Astrocyte (in vitro differentiated cells and primary cell): Measurements from ENCODE around the gene PLA2G2F.

Experiments
- EZH2 ChIP-seq: IDR thresholded peaks from 2 replicates; pipeline ENCODE4 v1.6.1; 2012; ENCODE audit warnings: mild to moderate bottlenecking, low read length, inconsistent platforms; ENCODE audit not compliant: insufficient read depth
- TF ChIP-seq, protein P1 (sequence below): IDR thresholded peaks from 2 replicates; pipeline ENCODE4 v1.5.1; 2011; ENCODE audit warnings: low read depth, mild to moderate bottlenecking, inconsistent platforms, low read length, moderate library complexity; ENCODE audit not compliant: insufficient read depth

DNA sequence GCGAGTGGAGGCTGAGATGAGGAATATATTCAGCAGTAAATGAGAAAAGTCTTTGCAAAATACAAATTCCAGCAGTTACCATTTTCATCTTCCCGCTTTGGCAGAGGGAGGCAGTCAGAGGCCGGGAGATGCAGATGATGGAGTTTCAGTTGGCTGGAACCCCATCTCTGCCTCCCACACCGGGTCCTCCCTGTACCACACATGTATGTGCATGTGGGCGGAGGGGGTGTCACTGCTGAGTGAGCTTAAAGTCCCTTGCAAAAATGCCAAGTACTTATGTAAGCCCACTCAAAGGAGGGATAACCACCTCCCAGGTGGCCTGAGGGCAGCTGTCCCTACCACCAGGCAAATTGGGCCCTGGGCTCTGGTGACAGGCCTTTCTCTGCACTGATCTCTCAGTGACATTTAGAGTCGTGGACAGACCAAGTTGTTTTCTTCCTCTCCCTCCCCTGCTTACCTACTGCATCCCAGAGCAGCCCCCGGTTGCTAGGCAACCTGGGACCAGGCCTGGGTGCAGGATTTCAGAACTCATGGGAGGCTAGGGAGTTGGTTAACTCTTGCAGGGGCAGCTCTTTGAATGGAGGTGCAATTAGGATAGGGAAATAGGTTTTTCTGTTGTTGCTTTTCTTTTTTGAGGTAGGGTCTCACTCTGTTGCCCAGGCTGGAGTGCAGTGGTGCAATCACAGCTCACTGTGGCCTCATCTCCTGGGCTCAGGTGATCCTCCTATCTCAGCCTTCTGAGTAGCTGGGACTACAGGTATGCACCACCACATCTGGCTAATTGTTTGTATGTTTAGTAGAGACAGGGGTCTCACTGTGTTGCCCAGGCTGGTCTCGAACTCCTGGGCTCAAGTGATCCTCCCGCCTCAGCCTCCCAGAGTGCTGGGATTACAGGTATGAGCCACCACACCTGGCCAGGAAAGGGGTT lies 29.7 kb downstream of the PLA2G2F start:
- no peak for TF ChIP-seq EZH2
- TF ChIP-seq, protein P1, sequence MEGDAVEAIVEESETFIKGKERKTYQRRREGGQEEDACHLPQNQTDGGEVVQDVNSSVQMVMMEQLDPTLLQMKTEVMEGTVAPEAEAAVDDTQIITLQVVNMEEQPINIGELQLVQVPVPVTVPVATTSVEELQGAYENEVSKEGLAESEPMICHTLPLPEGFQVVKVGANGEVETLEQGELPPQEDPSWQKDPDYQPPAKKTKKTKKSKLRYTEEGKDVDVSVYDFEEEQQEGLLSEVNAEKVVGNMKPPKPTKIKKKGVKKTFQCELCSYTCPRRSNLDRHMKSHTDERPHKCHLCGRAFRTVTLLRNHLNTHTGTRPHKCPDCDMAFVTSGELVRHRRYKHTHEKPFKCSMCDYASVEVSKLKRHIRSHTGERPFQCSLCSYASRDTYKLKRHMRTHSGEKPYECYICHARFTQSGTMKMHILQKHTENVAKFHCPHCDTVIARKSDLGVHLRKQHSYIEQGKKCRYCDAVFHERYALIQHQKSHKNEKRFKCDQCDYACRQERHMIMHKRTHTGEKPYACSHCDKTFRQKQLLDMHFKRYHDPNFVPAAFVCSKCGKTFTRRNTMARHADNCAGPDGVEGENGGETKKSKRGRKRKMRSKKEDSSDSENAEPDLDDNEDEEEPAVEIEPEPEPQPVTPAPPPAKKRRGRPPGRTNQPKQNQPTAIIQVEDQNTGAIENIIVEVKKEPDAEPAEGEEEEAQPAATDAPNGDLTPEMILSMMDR, result no peak
